ENCODE measurements around the gene PTGER1. TPM values are rescaled to one million over a fixed set of nuclear protein-coding genes. Genes with fewer than 3 reads are reported as not detected.
A peak's percentile ranks its signal among the peaks of the same experiment; 100 is the strongest.
"Not testable (repeated sequence)": the region's sequence is repeated elsewhere in the genome, so short reads cannot be mapped to it uniquely, and the experiment has no call there.

The PTGER1 gene
- total RNA-seq, 4 donors from 2014 or later, result 0.23 to 4.6 (median 1.3) TPM

DNA sequence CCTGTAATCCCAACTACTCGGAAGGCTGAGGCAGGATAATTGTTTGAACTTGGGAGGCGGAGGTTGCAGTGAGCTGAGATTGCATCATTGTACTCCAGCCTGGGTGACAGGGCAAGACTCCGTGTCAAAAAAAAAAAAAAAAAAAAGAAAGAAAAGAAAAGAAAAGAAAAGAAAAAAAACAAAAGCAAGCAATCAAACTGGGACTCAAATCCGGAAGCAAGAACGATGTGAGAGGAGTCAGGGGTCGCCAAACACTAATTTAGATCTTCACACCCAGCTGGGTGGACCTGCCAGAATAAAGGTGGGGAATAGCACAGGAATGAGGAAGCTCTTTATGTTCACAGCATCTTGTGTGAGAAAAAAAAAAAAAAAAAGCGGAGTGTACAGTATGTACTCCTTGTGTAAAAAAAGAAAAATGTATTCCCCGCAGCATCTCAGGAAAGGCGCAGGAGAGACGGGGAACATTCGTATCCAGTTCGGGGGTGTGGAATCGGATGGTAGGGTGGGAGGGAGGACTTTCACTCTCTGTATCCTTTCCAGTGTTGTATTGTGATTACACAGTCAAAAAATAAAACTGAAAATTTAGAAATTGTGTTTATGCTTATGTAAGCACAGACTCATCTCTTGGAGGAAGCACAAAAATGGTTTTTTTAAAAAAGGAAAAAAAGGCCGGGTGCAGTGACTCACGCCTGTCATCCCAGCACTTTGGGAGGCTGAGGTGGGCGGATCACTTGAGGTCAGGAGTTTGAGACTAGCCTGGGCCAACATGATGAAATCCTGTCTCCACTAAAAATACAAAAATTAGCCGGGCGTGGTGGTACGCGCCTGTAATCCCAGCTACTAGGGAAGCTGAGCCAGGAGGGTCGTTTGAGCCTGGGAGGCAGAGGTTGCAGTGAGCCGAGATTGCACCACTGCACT, 35.4 kb upstream of the PTGER1 start:
- TF ChIP-seq POLR2A (IDR thresholded peaks at IDR 0.05) (no peak), POLR2AphosphoS5 (IDR thresholded peaks at IDR 0.05) (no peak), EP300 (IDR thresholded peaks at IDR 0.05) (no peak)
- TF ChIP-seq, protein P1, sequence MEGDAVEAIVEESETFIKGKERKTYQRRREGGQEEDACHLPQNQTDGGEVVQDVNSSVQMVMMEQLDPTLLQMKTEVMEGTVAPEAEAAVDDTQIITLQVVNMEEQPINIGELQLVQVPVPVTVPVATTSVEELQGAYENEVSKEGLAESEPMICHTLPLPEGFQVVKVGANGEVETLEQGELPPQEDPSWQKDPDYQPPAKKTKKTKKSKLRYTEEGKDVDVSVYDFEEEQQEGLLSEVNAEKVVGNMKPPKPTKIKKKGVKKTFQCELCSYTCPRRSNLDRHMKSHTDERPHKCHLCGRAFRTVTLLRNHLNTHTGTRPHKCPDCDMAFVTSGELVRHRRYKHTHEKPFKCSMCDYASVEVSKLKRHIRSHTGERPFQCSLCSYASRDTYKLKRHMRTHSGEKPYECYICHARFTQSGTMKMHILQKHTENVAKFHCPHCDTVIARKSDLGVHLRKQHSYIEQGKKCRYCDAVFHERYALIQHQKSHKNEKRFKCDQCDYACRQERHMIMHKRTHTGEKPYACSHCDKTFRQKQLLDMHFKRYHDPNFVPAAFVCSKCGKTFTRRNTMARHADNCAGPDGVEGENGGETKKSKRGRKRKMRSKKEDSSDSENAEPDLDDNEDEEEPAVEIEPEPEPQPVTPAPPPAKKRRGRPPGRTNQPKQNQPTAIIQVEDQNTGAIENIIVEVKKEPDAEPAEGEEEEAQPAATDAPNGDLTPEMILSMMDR (IDR thresholded peaks at IDR 0.05), result no peak
- Histone ChIP-seq H3K36me3 (peaks cover 0 to 28% of the 10 kb centered on the region in 2 donors), H3K9me3 (no peaks in the 10 kb centered on the region), H3K4me3 (no peak overlapping the region), H3K27me3 (no peaks in the 10 kb centered on the region), H3K4me1 (peaks cover 0 to 40% (median 12%) of the 10 kb centered on the region in 3 donors), H3K27ac (peak overlapping the region in 3 of 4 donors; percentile 61 to 76 (median 73))
- 35 to 45% methylated on average over 12 to 22 of the region's 22 CpGs for WGBS, 2 donors (ENCODE audit: low coverage in 1 of 2)
- ATAC-seq, result peak; percentile 92

DNA sequence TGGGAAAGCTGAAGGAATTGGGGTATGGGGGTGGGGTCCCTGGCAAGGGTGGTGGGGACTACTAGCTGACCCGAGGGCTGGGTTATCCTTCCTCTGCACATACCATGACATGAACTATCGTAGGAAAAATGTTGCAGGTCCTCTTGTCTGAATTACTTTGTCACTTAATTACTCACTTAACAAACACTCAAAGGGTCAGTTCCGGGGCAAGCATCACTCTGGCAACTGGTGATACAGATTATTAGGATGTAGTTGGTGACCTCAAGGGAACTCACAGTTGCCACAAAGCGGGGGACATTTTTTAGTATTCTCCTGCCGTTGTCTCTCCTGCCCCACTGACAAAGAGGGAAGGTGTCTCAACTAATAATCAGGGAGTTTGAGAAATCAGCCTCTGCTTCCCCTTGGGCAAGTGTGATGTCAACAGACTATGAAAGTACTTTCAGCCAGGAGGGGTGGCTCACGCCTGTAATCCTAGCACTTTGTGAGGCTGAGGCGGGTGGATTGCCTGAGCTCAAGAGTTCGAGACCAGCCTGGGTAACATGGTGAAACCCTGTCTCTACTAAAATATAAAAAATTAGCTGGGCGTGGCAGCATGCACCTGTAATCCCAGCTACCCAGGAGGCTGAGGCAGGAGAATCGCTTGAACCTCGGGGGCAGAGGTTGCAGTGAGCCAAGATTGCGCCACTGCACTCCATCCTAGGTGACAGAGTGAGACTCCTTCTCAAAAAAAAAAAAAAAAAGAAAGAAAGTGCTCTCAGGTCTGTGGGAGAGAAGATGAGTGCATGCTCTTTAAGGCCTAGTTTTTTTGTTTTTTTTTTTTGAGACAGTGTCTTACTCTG, 32.8 kb upstream of the PTGER1 start:
- ATAC-seq, result no peak
- no peaks in the 10 kb centered on the region for H3K9me3 ChIP-seq
- peaks cover 0 to 18% (median 0%) of the 10 kb centered on the region in 3 donors for H3K4me1 ChIP-seq
- no peak for TF ChIP-seq POLR2A (IDR thresholded peaks at IDR 0.05)
- TF ChIP-seq, protein P1 (IDR thresholded peaks at IDR 0.05), result no peak
- no peak for TF ChIP-seq EP300 (IDR thresholded peaks at IDR 0.05)
- no peak for TF ChIP-seq POLR2AphosphoS5 (IDR thresholded peaks at IDR 0.05)
- peaks cover 0 to 2% of the 10 kb centered on the region in 2 donors for H3K36me3 ChIP-seq
- H3K4me3 ChIP-seq, result no peak overlapping the region
- H3K27ac ChIP-seq, result no peak overlapping the region
- no peaks in the 10 kb centered on the region for H3K27me3 ChIP-seq
- WGBS, 2 donors (ENCODE audit: low coverage in 1 of 2), result 41 to 51% methylated on average over 4 to 9 of the region's 12 CpGs

DNA sequence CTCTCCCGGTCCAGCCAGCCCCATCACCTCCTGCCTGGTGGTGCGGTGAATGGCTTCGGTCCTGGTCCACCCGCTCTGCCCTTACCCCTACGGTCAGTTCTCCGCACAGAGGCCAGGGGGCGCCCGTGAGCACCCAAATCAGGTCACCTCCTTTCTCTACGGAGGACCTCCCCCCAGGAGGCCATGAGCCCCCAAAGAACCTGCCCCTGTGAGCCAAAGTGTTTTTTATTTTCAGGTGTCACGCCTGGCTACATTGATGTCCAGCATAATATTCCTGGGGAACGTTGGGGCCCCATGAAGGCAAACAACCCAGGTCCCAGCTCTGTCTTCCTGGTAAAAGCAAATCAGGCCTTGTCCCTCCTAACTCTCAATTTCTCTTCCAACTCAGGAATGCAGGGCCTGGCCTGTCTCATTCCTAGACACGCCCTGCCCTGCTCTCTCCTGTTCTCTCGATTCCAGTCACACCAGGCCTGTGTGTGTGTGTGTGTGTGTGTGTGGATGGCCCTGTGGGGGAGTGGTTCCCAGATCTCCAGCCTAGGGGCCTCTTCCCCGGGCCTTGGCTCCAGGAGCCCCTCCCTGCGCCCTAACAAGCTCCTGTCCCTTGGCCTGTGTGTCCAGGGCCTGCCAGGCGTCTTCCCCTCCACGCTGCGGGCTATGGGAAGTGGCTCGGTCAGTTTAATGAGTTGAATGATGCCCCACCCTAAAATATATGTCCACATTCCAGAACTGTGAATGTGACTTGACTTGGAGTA, 30.5 kb upstream of the PTGER1 start:
- H3K4me3 ChIP-seq, result no peak overlapping the region
- H3K36me3 ChIP-seq, result no peaks in the 10 kb centered on the region
- H3K27me3 ChIP-seq, result no peaks in the 10 kb centered on the region
- WGBS, 2 donors (ENCODE audit: low coverage in 1 of 2), result 23% methylated on average over 8 of the region's 19 CpGs; no CpG with 5 or more reads in 1 of the 2 donors
- H3K27ac ChIP-seq, result peak overlapping the region in 1 of 4 donors; percentile 33
- H3K9me3 ChIP-seq, result no peaks in the 10 kb centered on the region
- ATAC-seq, result peak; percentile 35
- H3K4me1 ChIP-seq, result peaks cover 0 to 11% (median 0%) of the 10 kb centered on the region in 3 donors
- TF ChIP-seq, protein P1 (IDR thresholded peaks at IDR 0.05), result peak in 3 of 4 experiments; percentile 28 to 58 (median 49)
- TF ChIP-seq EP300 (IDR thresholded peaks at IDR 0.05) (no peak), POLR2A (IDR thresholded peaks at IDR 0.05) (no peak), POLR2AphosphoS5 (IDR thresholded peaks at IDR 0.05) (no peak)

DNA sequence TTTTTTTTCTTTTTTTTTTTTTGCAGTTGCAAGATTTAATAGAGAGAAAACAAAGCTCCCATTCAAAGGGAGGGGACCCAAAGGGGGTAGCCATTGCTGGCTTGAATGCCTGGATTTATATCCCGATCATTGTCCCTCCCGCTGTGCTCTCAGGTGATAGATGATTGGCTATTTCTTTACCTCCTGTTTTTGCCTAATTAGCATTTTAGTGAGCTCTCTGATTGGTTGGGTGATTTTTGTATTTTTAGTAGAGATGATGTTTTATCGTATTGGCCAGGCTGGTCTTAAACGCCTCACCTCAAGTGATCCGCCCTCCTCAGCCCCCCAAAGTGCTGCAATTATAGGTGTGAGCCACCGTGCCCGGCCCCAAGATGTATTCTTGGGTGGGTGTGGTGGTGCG, 29.4 kb upstream of the PTGER1 start:
- H3K27ac ChIP-seq, ATAC-seq, H3K4me3 ChIP-seq, H3K36me3 ChIP-seq, H3K9me3 ChIP-seq, H3K4me1 ChIP-seq, H3K27me3 ChIP-seq: not testable (repeated sequence)
- WGBS, 2 donors (ENCODE audit: low coverage in 1 of 2), result 92 to 97% methylated on average over 2 to 6 of the region's 8 CpGs

DNA sequence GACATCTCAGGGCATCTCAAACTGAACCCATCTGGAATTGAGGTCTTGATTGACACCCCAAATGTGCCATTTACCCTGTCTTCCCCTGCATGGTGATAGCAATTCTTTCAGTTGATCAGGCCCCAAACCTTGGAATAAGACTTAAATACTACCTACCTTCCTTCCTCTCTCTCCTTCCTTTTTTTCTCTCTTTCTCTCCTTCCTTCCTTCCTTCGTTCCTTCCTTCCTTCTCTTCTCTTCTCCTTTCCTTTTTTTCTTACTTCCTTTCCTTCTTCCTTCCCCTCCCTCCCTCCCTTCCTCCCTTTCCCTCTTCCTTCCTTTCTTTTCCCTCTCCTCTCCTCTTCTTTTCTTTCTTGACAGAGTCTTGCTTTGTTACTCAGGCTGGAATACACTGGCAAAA, 28.1 kb upstream of the PTGER1 start:
- Histone ChIP-seq H3K36me3 (no peaks in the 10 kb centered on the region), H3K4me3 (no peak overlapping the region), H3K9me3 (no peaks in the 10 kb centered on the region), H3K27me3 (no peaks in the 10 kb centered on the region), H3K27ac (no peak overlapping the region), H3K4me1 (peaks cover 0 to 2% (median 0%) of the 10 kb centered on the region in 3 donors)
- TF ChIP-seq EP300 (IDR thresholded peaks at IDR 0.05), result no peak
- no peak for TF ChIP-seq POLR2A (IDR thresholded peaks at IDR 0.05)
- TF ChIP-seq, protein P1 (IDR thresholded peaks at IDR 0.05), result no peak
- no peak for TF ChIP-seq POLR2AphosphoS5 (IDR thresholded peaks at IDR 0.05)
- WGBS, 2 donors (ENCODE audit: low coverage in 1 of 2), result 56% methylated on average over 1 of the region's 1 CpG; no CpG with 5 or more reads in 1 of the 2 donors
- ATAC-seq, result no peak

Measured in gastroesophageal sphincter (tissue), 4 donors.